ENCODE data around the gene DNAJB2.

The DNAJB2 gene

GRCh38 chr2:219261024-219261855 lies 17.9 kb upstream of the DNAJB2 start:
- no peak for DNase-seq

GRCh38 chr2:219266232-219266631 lies 12.9 kb upstream of the DNAJB2 start:
- DNase-seq, result no peak

- no peak for DNase-seq
These were observed 12.3 kb upstream of the DNAJB2 start for GRCh38 chr2:219266886-219267285.

- no peak for DNase-seq
These were observed 10.9 kb upstream of the DNAJB2 start for GRCh38 chr2:219268294-219268693.

- no peak for DNase-seq
These were observed 9.7 kb upstream of the DNAJB2 start for GRCh38 chr2:219269362-219270054.

- DNase-seq, result no peak
These were observed 9.2 kb upstream of the DNAJB2 start for GRCh38 chr2:219270055-219270372.

- DNase-seq, result no peak
These were observed 8.1 kb upstream of the DNAJB2 start for GRCh38 chr2:219271021-219271420.

- DNase-seq, result no peak
These were observed 6.8 kb upstream of the DNAJB2 start for GRCh38 chr2:219272356-219272755.

GRCh38 chr2:219272995-219273394 lies 6.2 kb upstream of the DNAJB2 start:
- no peak for DNase-seq

GRCh38 chr2:219273937-219274336 lies 5.2 kb upstream of the DNAJB2 start:
- no peak for DNase-seq

- no peak for DNase-seq
These were observed 4.7 kb upstream of the DNAJB2 start for GRCh38 chr2:219274361-219274921.

- peak; percentile 79 for DNase-seq
These were observed 1.2 kb upstream of the DNAJB2 start for GRCh38 chr2:219277703-219278654.

GRCh38 chr2:219278655-219279150 lies 463 bp upstream of the DNAJB2 start:
- DNase-seq, result no peak

- DNase-seq, result no peak
These were observed 850 bp downstream of the DNAJB2 start for GRCh38 chr2:219279916-219280516.

GRCh38 chr2:219280651-219281050 lies 1.5 kb downstream of the DNAJB2 start:
- no peak for DNase-seq

- DNase-seq, result no peak
These were observed 2.4 kb downstream of the DNAJB2 start for GRCh38 chr2:219281588-219281987.

GRCh38 chr2:219282375-219282774 lies 3.2 kb downstream of the DNAJB2 start:
- no peak for DNase-seq

- DNase-seq, result no peak
These were observed 3.9 kb downstream of the DNAJB2 start for GRCh38 chr2:219282943-219283581.

GRCh38 chr2:219284501-219285372 lies 5.6 kb downstream of the DNAJB2 start:
- DNase-seq, result no peak

- no peak for DNase-seq
These were observed 6.2 kb downstream of the DNAJB2 start for GRCh38 chr2:219285373-219285735.

GRCh38 chr2:219285894-219286425 lies 6.8 kb downstream of the DNAJB2 start:
- no peak for DNase-seq

Data from activated naive CD4-positive, alpha-beta T cell treated with Interleukin-2 at 50 U/mL for 16 hours (primary cell).